Measurements from ENCODE around the gene FSCN2. TPM values are rescaled to one million over a fixed set of nuclear protein-coding genes. Genes with fewer than 3 reads are reported as not detected.

The FSCN2 gene
- total and polyA plus RNA-seq, 2 experiments from 2014 or later: 0.13 to 1.6 TPM

DNA sequence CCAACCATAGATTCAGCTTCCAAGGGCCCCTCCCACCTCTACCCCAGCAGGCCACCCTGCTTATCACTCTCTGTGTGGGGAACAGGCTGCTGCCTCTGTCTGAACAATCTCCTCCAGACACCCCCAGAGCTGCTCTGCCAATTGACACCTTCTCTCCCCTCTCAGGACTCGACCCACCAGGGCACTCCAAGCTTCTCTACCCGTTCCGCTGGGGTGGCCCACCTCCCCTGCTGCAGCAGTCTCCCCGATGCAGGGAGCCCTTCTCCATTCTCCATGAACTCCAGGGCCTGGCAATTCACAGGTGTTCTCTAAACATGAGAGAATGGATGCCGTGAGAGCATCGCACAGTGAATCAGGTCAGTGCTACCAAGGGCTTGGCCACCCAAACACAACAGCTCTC, 52.3 kb downstream of the FSCN2 start:
- peaks cover 7% of the 10 kb centered on the region for H3K27me3 Mint-ChIP-seq (ENCODE audit: insufficient read depth, low read depth, poor library complexity)
- no peak for TF ChIP-seq ZNF114 (CRISPR knock-in tag; IDR thresholded peaks at IDR 0.05)
- TF ChIP-seq EZH2 (IDR thresholded peaks at IDR 0.05; ENCODE audit: low read depth, unreplicated experiment): no peak
- no peak for TF ChIP-seq POLR2AphosphoS5 (IDR thresholded peaks at IDR 0.05; ENCODE audit: low read depth)
- TF ChIP-seq ZNF462 (CRISPR knock-in tag; IDR thresholded peaks at IDR 0.05): no peak
- no peak for TF ChIP-seq STAT1 (IDR thresholded peaks at IDR 0.05; ENCODE audit: unreplicated experiment)
- no peak for TF ChIP-seq EZH2phosphoT487 (IDR thresholded peaks at IDR 0.05; ENCODE audit: unreplicated experiment)
- TF ChIP-seq JUNB (IDR thresholded peaks at IDR 0.05; ENCODE audit: unreplicated experiment): no peak
- TF ChIP-seq CREB1 (CRISPR knock-in tag; IDR thresholded peaks at IDR 0.05; ENCODE audit: low read depth): no peak
- TF ChIP-seq, protein P1, sequence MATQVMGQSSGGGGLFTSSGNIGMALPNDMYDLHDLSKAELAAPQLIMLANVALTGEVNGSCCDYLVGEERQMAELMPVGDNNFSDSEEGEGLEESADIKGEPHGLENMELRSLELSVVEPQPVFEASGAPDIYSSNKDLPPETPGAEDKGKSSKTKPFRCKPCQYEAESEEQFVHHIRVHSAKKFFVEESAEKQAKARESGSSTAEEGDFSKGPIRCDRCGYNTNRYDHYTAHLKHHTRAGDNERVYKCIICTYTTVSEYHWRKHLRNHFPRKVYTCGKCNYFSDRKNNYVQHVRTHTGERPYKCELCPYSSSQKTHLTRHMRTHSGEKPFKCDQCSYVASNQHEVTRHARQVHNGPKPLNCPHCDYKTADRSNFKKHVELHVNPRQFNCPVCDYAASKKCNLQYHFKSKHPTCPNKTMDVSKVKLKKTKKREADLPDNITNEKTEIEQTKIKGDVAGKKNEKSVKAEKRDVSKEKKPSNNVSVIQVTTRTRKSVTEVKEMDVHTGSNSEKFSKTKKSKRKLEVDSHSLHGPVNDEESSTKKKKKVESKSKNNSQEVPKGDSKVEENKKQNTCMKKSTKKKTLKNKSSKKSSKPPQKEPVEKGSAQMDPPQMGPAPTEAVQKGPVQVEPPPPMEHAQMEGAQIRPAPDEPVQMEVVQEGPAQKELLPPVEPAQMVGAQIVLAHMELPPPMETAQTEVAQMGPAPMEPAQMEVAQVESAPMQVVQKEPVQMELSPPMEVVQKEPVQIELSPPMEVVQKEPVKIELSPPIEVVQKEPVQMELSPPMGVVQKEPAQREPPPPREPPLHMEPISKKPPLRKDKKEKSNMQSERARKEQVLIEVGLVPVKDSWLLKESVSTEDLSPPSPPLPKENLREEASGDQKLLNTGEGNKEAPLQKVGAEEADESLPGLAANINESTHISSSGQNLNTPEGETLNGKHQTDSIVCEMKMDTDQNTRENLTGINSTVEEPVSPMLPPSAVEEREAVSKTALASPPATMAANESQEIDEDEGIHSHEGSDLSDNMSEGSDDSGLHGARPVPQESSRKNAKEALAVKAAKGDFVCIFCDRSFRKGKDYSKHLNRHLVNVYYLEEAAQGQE (IDR thresholded peaks at IDR 0.05; ENCODE audit: unreplicated experiment): no peak
- no peak for TF ChIP-seq NANOG (IDR thresholded peaks at IDR 0.05; ENCODE audit: borderline replicate concordance)
- TF ChIP-seq, protein P2, sequence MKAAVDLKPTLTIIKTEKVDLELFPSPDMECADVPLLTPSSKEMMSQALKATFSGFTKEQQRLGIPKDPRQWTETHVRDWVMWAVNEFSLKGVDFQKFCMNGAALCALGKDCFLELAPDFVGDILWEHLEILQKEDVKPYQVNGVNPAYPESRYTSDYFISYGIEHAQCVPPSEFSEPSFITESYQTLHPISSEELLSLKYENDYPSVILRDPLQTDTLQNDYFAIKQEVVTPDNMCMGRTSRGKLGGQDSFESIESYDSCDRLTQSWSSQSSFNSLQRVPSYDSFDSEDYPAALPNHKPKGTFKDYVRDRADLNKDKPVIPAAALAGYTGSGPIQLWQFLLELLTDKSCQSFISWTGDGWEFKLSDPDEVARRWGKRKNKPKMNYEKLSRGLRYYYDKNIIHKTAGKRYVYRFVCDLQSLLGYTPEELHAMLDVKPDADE (IDR thresholded peaks at IDR 0.05): no peak
- TF ChIP-seq, protein P3, sequence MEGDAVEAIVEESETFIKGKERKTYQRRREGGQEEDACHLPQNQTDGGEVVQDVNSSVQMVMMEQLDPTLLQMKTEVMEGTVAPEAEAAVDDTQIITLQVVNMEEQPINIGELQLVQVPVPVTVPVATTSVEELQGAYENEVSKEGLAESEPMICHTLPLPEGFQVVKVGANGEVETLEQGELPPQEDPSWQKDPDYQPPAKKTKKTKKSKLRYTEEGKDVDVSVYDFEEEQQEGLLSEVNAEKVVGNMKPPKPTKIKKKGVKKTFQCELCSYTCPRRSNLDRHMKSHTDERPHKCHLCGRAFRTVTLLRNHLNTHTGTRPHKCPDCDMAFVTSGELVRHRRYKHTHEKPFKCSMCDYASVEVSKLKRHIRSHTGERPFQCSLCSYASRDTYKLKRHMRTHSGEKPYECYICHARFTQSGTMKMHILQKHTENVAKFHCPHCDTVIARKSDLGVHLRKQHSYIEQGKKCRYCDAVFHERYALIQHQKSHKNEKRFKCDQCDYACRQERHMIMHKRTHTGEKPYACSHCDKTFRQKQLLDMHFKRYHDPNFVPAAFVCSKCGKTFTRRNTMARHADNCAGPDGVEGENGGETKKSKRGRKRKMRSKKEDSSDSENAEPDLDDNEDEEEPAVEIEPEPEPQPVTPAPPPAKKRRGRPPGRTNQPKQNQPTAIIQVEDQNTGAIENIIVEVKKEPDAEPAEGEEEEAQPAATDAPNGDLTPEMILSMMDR (conservative IDR thresholded peaks at IDR 0.05; ENCODE audit: low read depth in 2 of 2): no peak
- no peak for TF ChIP-seq ZNF331 (CRISPR knock-in tag; IDR thresholded peaks at IDR 0.05; ENCODE audit: low read depth)
- peak overlapping the region; percentile 60 for H3K27ac Mint-ChIP-seq
- no peaks in the 10 kb centered on the region for H3K4me1 ChIP-seq (ENCODE audit: insufficient read depth)
- peaks cover 36% of the 10 kb centered on the region for H3K36me3 ChIP-seq (ENCODE audit: insufficient read depth)
- no peak overlapping the region for H3K4me3 Mint-ChIP-seq
- ATAC-seq: no peak
- peaks cover 57% of the 10 kb centered on the region for H3K36me3 Mint-ChIP-seq (ENCODE audit: low read depth)
- no peaks in the 10 kb centered on the region for H3K27me3 ChIP-seq (ENCODE audit: insufficient read depth)
- H2AFZ ChIP-seq: no peak overlapping the region
- no peaks in the 10 kb centered on the region; the same call in 2 of the 3 replicates for H3K4me1 Mint-ChIP-seq
- H3F3A ChIP-seq (replicated peaks; ENCODE audit: low read depth): no peaks in the 10 kb centered on the region
- H3K4me3 ChIP-seq: no peak overlapping the region
- no peaks in the 10 kb centered on the region; the same call in 2 of the 3 replicates for H3K9me3 Mint-ChIP-seq
- no peak overlapping the region for H3K27ac ChIP-seq (ENCODE audit: low read depth)
- DNase-seq (ENCODE audit: low spot score): no peak
- H3K4me2 ChIP-seq: no peak overlapping the region
- H4K20me1 ChIP-seq (replicated peaks; ENCODE audit: insufficient read depth): peaks cover 35% of the 10 kb centered on the region
- peaks cover 5% of the 10 kb centered on the region for H3K79me2 ChIP-seq (replicated peaks; ENCODE audit: insufficient read depth)
- H3K9me2 ChIP-seq (ENCODE audit: insufficient read depth): no peaks in the 10 kb centered on the region
